Measurements from ENCODE around the gene ME1.
"Not testable (repeated sequence)": the region's sequence is repeated elsewhere in the genome, so short reads cannot be mapped to it uniquely, and the experiment has no call there.

Gene ME1

GRCh38 chr6:83362349-83362748 lies 68.5 kb downstream of the ME1 start:
- H3K9ac ChIP-seq (ENCODE audit: low read depth, low read length); H3K36me3 ChIP-seq (ENCODE audit: control insufficient read depth, insufficient read depth, low read length); H3K4me1 ChIP-seq (ENCODE audit: control insufficient read depth, insufficient read depth, low read length); H3K4me3 ChIP-seq (ENCODE audit: low read depth, low read length); H3K27ac ChIP-seq (ENCODE audit: low read depth, low read length); H3K9me3 ChIP-seq (ENCODE audit: control insufficient read depth, insufficient read depth, low read length); H3K27me3 ChIP-seq (ENCODE audit: control insufficient read depth, insufficient read depth, low read length): not testable (repeated sequence)

- H3K27ac ChIP-seq (ENCODE audit: low read depth, low read length) = no peak overlapping the region
- H3K4me1 ChIP-seq (ENCODE audit: control insufficient read depth, insufficient read depth, low read length) = no peaks in the 10 kb centered on the region
- no peak overlapping the region for H3K4me3 ChIP-seq (ENCODE audit: low read depth, low read length)
- H3K36me3 ChIP-seq (ENCODE audit: control insufficient read depth, insufficient read depth, low read length) = no peaks in the 10 kb centered on the region
- H3K27me3 ChIP-seq (ENCODE audit: control insufficient read depth, insufficient read depth, low read length) = no peaks in the 10 kb centered on the region
- no peaks in the 10 kb centered on the region for H3K9me3 ChIP-seq (ENCODE audit: control insufficient read depth, insufficient read depth, low read length)
- H3K9ac ChIP-seq (ENCODE audit: low read depth, low read length) = no peak overlapping the region
These were observed 71.2 kb downstream of the ME1 start for GRCh38 chr6:83359638-83360037.

GRCh38 chr6:83354747-83355146 lies 76.1 kb downstream of the ME1 start:
- Histone ChIP-seq H3K36me3 (ENCODE audit: control insufficient read depth, insufficient read depth, low read length) (no peaks in the 10 kb centered on the region), H3K4me1 (ENCODE audit: control insufficient read depth, insufficient read depth, low read length) (no peaks in the 10 kb centered on the region), H3K27me3 (ENCODE audit: control insufficient read depth, insufficient read depth, low read length) (no peaks in the 10 kb centered on the region), H3K27ac (ENCODE audit: low read depth, low read length) (no peak overlapping the region), H3K9me3 (ENCODE audit: control insufficient read depth, insufficient read depth, low read length) (no peaks in the 10 kb centered on the region), H3K9ac (ENCODE audit: low read depth, low read length) (no peak overlapping the region), H3K4me3 (ENCODE audit: low read depth, low read length) (no peak overlapping the region)

GRCh38 chr6:83352424-83353061 lies 78.3 kb downstream of the ME1 start:
- H3K9ac ChIP-seq (ENCODE audit: low read depth, low read length) = no peak overlapping the region
- H3K4me1 ChIP-seq (ENCODE audit: control insufficient read depth, insufficient read depth, low read length) = no peaks in the 10 kb centered on the region
- no peaks in the 10 kb centered on the region for H3K9me3 ChIP-seq (ENCODE audit: control insufficient read depth, insufficient read depth, low read length)
- H3K27me3 ChIP-seq (ENCODE audit: control insufficient read depth, insufficient read depth, low read length) = no peaks in the 10 kb centered on the region
- H3K27ac ChIP-seq (ENCODE audit: low read depth, low read length) = no peak overlapping the region
- H3K4me3 ChIP-seq (ENCODE audit: low read depth, low read length) = no peak overlapping the region
- H3K36me3 ChIP-seq (ENCODE audit: control insufficient read depth, insufficient read depth, low read length) = no peaks in the 10 kb centered on the region

- Histone ChIP-seq H3K9ac (ENCODE audit: low read depth, low read length) (no peak overlapping the region), H3K4me1 (ENCODE audit: control insufficient read depth, insufficient read depth, low read length) (no peaks in the 10 kb centered on the region), H3K36me3 (ENCODE audit: control insufficient read depth, insufficient read depth, low read length) (no peaks in the 10 kb centered on the region), H3K9me3 (ENCODE audit: control insufficient read depth, insufficient read depth, low read length) (no peaks in the 10 kb centered on the region), H3K4me3 (ENCODE audit: low read depth, low read length) (no peak overlapping the region), H3K27ac (ENCODE audit: low read depth, low read length) (no peak overlapping the region), H3K27me3 (ENCODE audit: control insufficient read depth, insufficient read depth, low read length) (no peaks in the 10 kb centered on the region)
These were observed 87.7 kb downstream of the ME1 start for GRCh38 chr6:83343121-83343520.

GRCh38 chr6:83341765-83342164 lies 89.1 kb downstream of the ME1 start:
- Histone ChIP-seq H3K4me1 (ENCODE audit: control insufficient read depth, insufficient read depth, low read length) (no peaks in the 10 kb centered on the region), H3K36me3 (ENCODE audit: control insufficient read depth, insufficient read depth, low read length) (no peaks in the 10 kb centered on the region), H3K27me3 (ENCODE audit: control insufficient read depth, insufficient read depth, low read length) (no peaks in the 10 kb centered on the region), H3K9ac (ENCODE audit: low read depth, low read length) (no peak overlapping the region), H3K27ac (ENCODE audit: low read depth, low read length) (no peak overlapping the region), H3K4me3 (ENCODE audit: low read depth, low read length) (no peak overlapping the region), H3K9me3 (ENCODE audit: control insufficient read depth, insufficient read depth, low read length) (no peaks in the 10 kb centered on the region)

- not testable (repeated sequence) for H3K27me3 ChIP-seq (ENCODE audit: control insufficient read depth, insufficient read depth, low read length); H3K4me3 ChIP-seq (ENCODE audit: low read depth, low read length); H3K27ac ChIP-seq (ENCODE audit: low read depth, low read length); H3K9me3 ChIP-seq (ENCODE audit: control insufficient read depth, insufficient read depth, low read length); H3K36me3 ChIP-seq (ENCODE audit: control insufficient read depth, insufficient read depth, low read length); H3K4me1 ChIP-seq (ENCODE audit: control insufficient read depth, insufficient read depth, low read length); H3K9ac ChIP-seq (ENCODE audit: low read depth, low read length)
These were observed 96.9 kb downstream of the ME1 start for GRCh38 chr6:83333916-83334315.

- Histone ChIP-seq H3K9me3 (ENCODE audit: control insufficient read depth, insufficient read depth, low read length) (no peaks in the 10 kb centered on the region), H3K4me1 (ENCODE audit: control insufficient read depth, insufficient read depth, low read length) (no peaks in the 10 kb centered on the region), H3K36me3 (ENCODE audit: control insufficient read depth, insufficient read depth, low read length) (no peaks in the 10 kb centered on the region), H3K4me3 (ENCODE audit: low read depth, low read length) (no peak overlapping the region), H3K9ac (ENCODE audit: low read depth, low read length) (no peak overlapping the region), H3K27ac (ENCODE audit: low read depth, low read length) (no peak overlapping the region), H3K27me3 (ENCODE audit: control insufficient read depth, insufficient read depth, low read length) (no peaks in the 10 kb centered on the region)
These were observed 97.4 kb downstream of the ME1 start for GRCh38 chr6:83333500-83333899.

GRCh38 chr6:83314693-83315092 lies 116.2 kb downstream of the ME1 start:
- no peak overlapping the region for H3K4me3 ChIP-seq (ENCODE audit: low read depth, low read length)
- no peak overlapping the region for H3K27ac ChIP-seq (ENCODE audit: low read depth, low read length)
- H3K4me1 ChIP-seq (ENCODE audit: control insufficient read depth, insufficient read depth, low read length) = no peaks in the 10 kb centered on the region

GRCh38 chr6:83313882-83314281 lies 117.0 kb downstream of the ME1 start:
- Histone ChIP-seq H3K9ac (ENCODE audit: low read depth, low read length) (no peak overlapping the region), H3K9me3 (ENCODE audit: control insufficient read depth, insufficient read depth, low read length) (no peaks in the 10 kb centered on the region), H3K4me1 (ENCODE audit: control insufficient read depth, insufficient read depth, low read length) (no peaks in the 10 kb centered on the region), H3K27me3 (ENCODE audit: control insufficient read depth, insufficient read depth, low read length) (no peaks in the 10 kb centered on the region), H3K27ac (ENCODE audit: low read depth, low read length) (no peak overlapping the region), H3K36me3 (ENCODE audit: control insufficient read depth, insufficient read depth, low read length) (no peaks in the 10 kb centered on the region), H3K4me3 (ENCODE audit: low read depth, low read length) (no peak overlapping the region)

More at GRCh38 chr6:83314693-83315092, 116.2 kb downstream of the ME1 start:
- Histone ChIP-seq H3K9me3 (ENCODE audit: control insufficient read depth, insufficient read depth, low read length) (no peaks in the 10 kb centered on the region), H3K27me3 (ENCODE audit: control insufficient read depth, insufficient read depth, low read length) (no peaks in the 10 kb centered on the region), H3K9ac (ENCODE audit: low read depth, low read length) (no peak overlapping the region), H3K36me3 (ENCODE audit: control insufficient read depth, insufficient read depth, low read length) (no peaks in the 10 kb centered on the region)

GRCh38 chr6:83311231-83311630 lies 119.6 kb downstream of the ME1 start:
- Histone ChIP-seq H3K27me3 (ENCODE audit: control insufficient read depth, insufficient read depth, low read length) (no peaks in the 10 kb centered on the region), H3K9me3 (ENCODE audit: control insufficient read depth, insufficient read depth, low read length) (no peaks in the 10 kb centered on the region), H3K4me1 (ENCODE audit: control insufficient read depth, insufficient read depth, low read length) (no peaks in the 10 kb centered on the region), H3K4me3 (ENCODE audit: low read depth, low read length) (no peak overlapping the region), H3K9ac (ENCODE audit: low read depth, low read length) (no peak overlapping the region), H3K27ac (ENCODE audit: low read depth, low read length) (no peak overlapping the region), H3K36me3 (ENCODE audit: control insufficient read depth, insufficient read depth, low read length) (no peaks in the 10 kb centered on the region)

GRCh38 chr6:83310046-83310445 lies 120.8 kb downstream of the ME1 start:
- Histone ChIP-seq H3K36me3 (ENCODE audit: control insufficient read depth, insufficient read depth, low read length) (no peaks in the 10 kb centered on the region), H3K27me3 (ENCODE audit: control insufficient read depth, insufficient read depth, low read length) (no peaks in the 10 kb centered on the region), H3K9ac (ENCODE audit: low read depth, low read length) (no peak overlapping the region), H3K9me3 (ENCODE audit: control insufficient read depth, insufficient read depth, low read length) (no peaks in the 10 kb centered on the region), H3K27ac (ENCODE audit: low read depth, low read length) (no peak overlapping the region), H3K4me1 (ENCODE audit: control insufficient read depth, insufficient read depth, low read length) (no peaks in the 10 kb centered on the region), H3K4me3 (ENCODE audit: low read depth, low read length) (no peak overlapping the region)

Data from HUES48 (cell line).